GM21423 (cell line): ENCODE data around the gene WFDC10B.
"Not testable (repeated sequence)": the region's sequence is repeated elsewhere in the genome, so short reads cannot be mapped to it uniquely, and the experiment has no call there.

Experiments
- ATAC-seq: cut with Tn5 transposase; IDR thresholded peaks from one replicate; pipeline ENCODE4 v1.9.1; 2021; ENCODE audit warnings: mild to moderate bottlenecking, moderate library complexity; ENCODE audit not compliant: unreplicated experiment

WFDC10B gene

GRCh38 chr20:45704969-45705637 lies at the start of gene WFDC10B:
Gene WFDC10B, minus strand, starts transcription at chr20:45705019. Its CDS starts 19,027 bp downstream, at chr20:45685992.
- no peak for ATAC-seq

GRCh38 chr20:45752746-45753145 lies 47.9 kb upstream of the WFDC10B start:
- no peak for ATAC-seq

GRCh38 chr20:45751721-45752120 lies 46.9 kb upstream of the WFDC10B start:
- ATAC-seq = no peak

GRCh38 chr20:45745015-45745414 lies 40.2 kb upstream of the WFDC10B start:
- no peak for ATAC-seq

GRCh38 chr20:45742596-45742995 lies 37.8 kb upstream of the WFDC10B start:
- no peak for ATAC-seq

GRCh38 chr20:45735988-45736387 lies 31.2 kb upstream of the WFDC10B start:
- no peak for ATAC-seq

GRCh38 chr20:45735552-45735951 lies 30.7 kb upstream of the WFDC10B start:
- no peak for ATAC-seq

- no peak for ATAC-seq
These were observed 27.4 kb upstream of the WFDC10B start for GRCh38 chr20:45732199-45732598.

GRCh38 chr20:45727044-45727443 lies 22.2 kb upstream of the WFDC10B start:
- no peak for ATAC-seq

GRCh38 chr20:45725134-45725533 lies 20.3 kb upstream of the WFDC10B start:
- ATAC-seq = no peak

GRCh38 chr20:45722047-45722446 lies 17.2 kb upstream of the WFDC10B start, which contains the start of gene SPINT4:
Gene SPINT4, plus strand, starts transcription at chr20:45722347. Its CDS starts 21 bp downstream, at chr20:45722368.
- ATAC-seq = no peak

GRCh38 chr20:45716141-45716688 lies 11.4 kb upstream of the WFDC10B start:
- not testable (repeated sequence) for ATAC-seq

GRCh38 chr20:45701873-45702272 lies 2.9 kb downstream of the WFDC10B start, which contains the start of gene WFDC13:
Gene WFDC13, plus strand, starts transcription at chr20:45702038. Its CDS starts 86 bp downstream, at chr20:45702124.
- no peak for ATAC-seq

GRCh38 chr20:45701104-45701503 lies 3.7 kb downstream of the WFDC10B start:
- no peak for ATAC-seq

- no peak for ATAC-seq
These were observed 9.3 kb downstream of the WFDC10B start for GRCh38 chr20:45695496-45695895.

- ATAC-seq = not testable (repeated sequence)
These were observed 11.5 kb downstream of the WFDC10B start for GRCh38 chr20:45693346-45693745.

GRCh38 chr20:45685896-45686295 lies 18.9 kb downstream of the WFDC10B start:
- ATAC-seq = no peak

- ATAC-seq = no peak
These were observed 25.2 kb downstream of the WFDC10B start for GRCh38 chr20:45679650-45680049.

- ATAC-seq = no peak
These were observed 32.1 kb downstream of the WFDC10B start for GRCh38 chr20:45672765-45673164.

- ATAC-seq = no peak
These were observed 34.7 kb downstream of the WFDC10B start, which contains the start of gene WFDC11 for GRCh38 chr20:45670139-45670538. Gene WFDC11, minus strand, starts transcription at chr20:45670239. Its CDS starts 19,639 bp downstream, at chr20:45650600.

GRCh38 chr20:45657038-45657437 lies 47.8 kb downstream of the WFDC10B start:
- not testable (repeated sequence) for ATAC-seq

GRCh38 chr20:45651726-45652125 lies 53.1 kb downstream of the WFDC10B start:
- not testable (repeated sequence) for ATAC-seq
